ENCODE data around the gene ANGPT4. TPM values are rescaled to one million over a fixed set of nuclear protein-coding genes. Genes with fewer than 3 reads are reported as not detected.

Gene ANGPT4
- total and polyA plus RNA-seq, 2 of the 8 experiments (the other 6 are each of a cell fraction or from before 2014, with no cell fraction given), result 0.07 to 0.33 TPM

DNA sequence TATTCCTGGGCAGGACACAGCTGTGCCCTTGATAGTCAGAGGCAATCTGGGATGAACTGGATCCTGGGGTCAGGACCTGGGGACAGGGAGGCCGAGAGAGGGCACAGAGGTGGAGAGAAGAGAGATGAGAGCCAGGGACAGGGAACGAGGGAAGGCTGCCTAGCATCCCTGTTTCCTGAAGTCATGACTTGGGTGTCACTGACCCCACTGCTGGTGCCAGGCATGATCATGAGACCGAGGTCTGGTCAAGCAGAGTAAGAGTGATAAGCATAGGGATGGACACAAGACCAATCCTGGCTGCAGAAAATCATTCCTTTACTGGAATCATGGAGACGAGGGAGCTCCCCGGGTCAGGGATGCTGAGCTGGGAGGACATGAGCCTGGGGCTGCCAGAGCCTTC is 46.5 kb downstream of the ANGPT4 start:
- Histone ChIP-seq H2BK5ac (ENCODE audit: low read depth, low read length) (no peak overlapping the region), H2BK12ac (ENCODE audit: low read depth, low read length) (no peak overlapping the region), H4K91ac (replicated peaks; ENCODE audit: insufficient read length, low read length) (no peak overlapping the region), H3K4me2 (ENCODE audit: insufficient read depth in 1 of 2, low read depth in 2 of 2, low read length in 2 of 2) (no peak overlapping the region), H3K4me3 (ENCODE audit: extremely low read depth in 1 of 4, insufficient read depth in 2 of 4, low read depth in 3 of 4, low read length in 4 of 4) (no peak overlapping the region), H3K4ac (replicated peaks; ENCODE audit: insufficient read length, low read depth, low read length) (no peak overlapping the region), H4K20me1 (replicated peaks in 1 of 2; ENCODE audit: control insufficient read depth in 1 of 2, insufficient read depth in 2 of 2, low read length in 2 of 2) (no peaks in the 10 kb centered on the region), H3K79me1 (ENCODE audit: low read depth, low read length) (no peaks in the 10 kb centered on the region), H4K5ac (ENCODE audit: insufficient read length, low read depth, low read length) (no peak overlapping the region), H3K23me2 (ENCODE audit: low read depth, low read length) (no peaks in the 10 kb centered on the region), H3K23ac (ENCODE audit: insufficient read length) (no peak overlapping the region), H3K18ac (ENCODE audit: extremely low read depth, low read length) (no peak overlapping the region), H3K9ac (replicated peaks in 1 of 4; ENCODE audit: extremely low read depth in 1 of 4, low read depth in 3 of 4, low read length in 3 of 4) (no peak overlapping the region), H3K27ac (ENCODE audit: low read depth, low read length) (no peak overlapping the region), H3K56ac (replicated peaks; ENCODE audit: insufficient read length, low read depth, low read length) (no peak overlapping the region), H2AK5ac (ENCODE audit: low read depth, low read length) (no peak overlapping the region), H2AFZ (ENCODE audit: low read length) (no peak overlapping the region), H3K79me2 (ENCODE audit: control insufficient read depth in 1 of 2, insufficient read depth in 2 of 2, low read length in 2 of 2) (no peaks in the 10 kb centered on the region), H3K36me3 (ENCODE audit: control insufficient read depth in 2 of 4, insufficient read depth in 4 of 4, low read length in 3 of 4) (no peaks in the 10 kb centered on the region), H3K4me1 (replicated peaks in 1 of 4; ENCODE audit: control insufficient read depth in 3 of 4, insufficient read depth in 4 of 4, low read length in 3 of 4) (peaks cover 0 to 4% (median 0%) of the 10 kb centered on the region in 4 experiments; a peak in 3 of 7 replicates), H2BK15ac (ENCODE audit: low read length) (no peak overlapping the region), H3K9me3 (ENCODE audit: insufficient read depth in 2 of 2, low read depth in 1 of 2, low read length in 1 of 2) (no peaks in the 10 kb centered on the region), H4K8ac (ENCODE audit: extremely low read depth, insufficient read depth, low read length) (no peak overlapping the region), H3K14ac (ENCODE audit: insufficient read length) (no peak overlapping the region), H3K27me3 (replicated peaks in 1 of 4; ENCODE audit: control insufficient read depth in 3 of 4, extremely low read depth in 1 of 4, insufficient read depth in 3 of 4, low read length in 3 of 4) (no peaks in the 10 kb centered on the region; a peak in 3 of 7 replicates), H2BK120ac (replicated peaks; ENCODE audit: low read depth, low read length) (no peak overlapping the region), H2BK20ac (ENCODE audit: low read length) (no peak overlapping the region)
- 73% methylated on average over 5 of the region's 5 CpGs; no CpG with 5 or more reads in 1 of the 2 experiments for WGBS, 2 experiments (ENCODE audit: extremely low coverage in 1 of 2, insufficient coverage in 1 of 2, insufficient read length in 1 of 2, insufficient replicate concordance in 2 of 2, low coverage in 1 of 2, low lambda C conversion rate in 2 of 2, missing lambda C conversion rate in 1 of 2)
- TF ChIP-seq CHD1 (IDR thresholded peaks at IDR 0.05; ENCODE audit: low read depth, low read length) (no peak), YY1 (IDR thresholded peaks at IDR 0.05; ENCODE audit: low read depth, low read length) (no peak), POLR2AphosphoS5 (IDR thresholded peaks at IDR 0.05; ENCODE audit: low read depth, low read length) (no peak), TAF1 (IDR thresholded peaks at IDR 0.05; ENCODE audit: low read depth, low read length) (no peak), EZH2 (IDR thresholded peaks at IDR 0.05; ENCODE audit: low read depth, low read length, severe bottlenecking) (no peak), BCL11A (IDR thresholded peaks at IDR 0.05; ENCODE audit: low read depth in 2 of 2, low read length in 2 of 2) (no peak), RNF2 (IDR thresholded peaks at IDR 0.05; ENCODE audit: borderline replicate concordance, low read depth, low read length, missing control alignments, poor library complexity, severe bottlenecking) (no peak), CTBP2 (IDR thresholded peaks at IDR 0.05; ENCODE audit: borderline replicate concordance, insufficient read depth, insufficient read length, low read length) (no peak), BRCA1 (IDR thresholded peaks at IDR 0.05; ENCODE audit: low read depth, low read length) (no peak), ASH2L (IDR thresholded peaks at IDR 0.05; ENCODE audit: low read length) (no peak)
- CTCF ChIA-PET (ENCODE audit: partially characterized antibody), result interaction anchor here (1.0 to 9.1 kb wide), 4 partner anchors 12 to 87 kb away, joined by 3 to 75 read pairs (median 4); no protein-coding TSS in a partner anchor
- POLR2A ChIA-PET (ENCODE audit: partially characterized antibody), result no interaction called here
- FAIRE-seq (no peak), DNase-seq (ENCODE audit: low read depth in 1 of 2, low spot score in 2 of 2) (no peak)
